HepG2 (cell line): ENCODE measurements around the gene CCSER2. TPM values are rescaled to one million over a fixed set of nuclear protein-coding genes. Genes with fewer than 3 reads are reported as not detected.

Source experiments
- ATAC-seq: fragments of 200-7000 bp; cut with Tn5 transposase; 3 replicates; pipeline ENCODE4 v1.9.1; 2020; ENCODE audit warnings: mild to moderate bottlenecking, moderate library complexity
- BruUV-seq: library from RNA; stranded (reverse); fragments of 400-500 nt; replicated peaks from 2 replicates; lab custom pipeline; 2021; lab: Mats Ljungman, UMichigan
- CTCF ChIA-PET: fragments of 300-600 bp; formaldehyde crosslinking; extraction: SDS; loops from one replicate; lab custom pipeline; 2021; ENCODE audit warnings: low total read pairs, inconsistent platforms, low intra/inter-chr PET ratio; lab: Yijun Ruan, JAX
- POLR2A ChIA-PET: fragments of 350-600 bp; sonication (Branson Sonifier 250); formaldehyde crosslinking; loops from one replicate; lab custom pipeline; 2020; ENCODE audit warnings: antibody characterized with exemption, inconsistent platforms; lab: Yijun Ruan, JAX
- DNase-seq: peaks from one replicate; pipeline ENCODE4 v3.0.0-alpha.2; 2015; ENCODE audit warnings: low spot score
- FAIRE-seq: peaks from 3 replicates; lab custom pipeline; 2011; peaks lifted over from hg19 to GRCh38; lab: Jason Lieb, UNC
- H2AFZ ChIP-seq: one replicate; pipeline ENCODE4 v1.6.1; 2011; ENCODE audit warnings: low read length, inconsistent platforms
- H3K27ac ChIP-seq: fragments of 300-600 bp; 3 replicates; pipeline ENCODE4 v1.8.0; 2011; ENCODE audit warnings: mixed run types, mild to moderate bottlenecking, mixed read lengths, low read length, inconsistent platforms; ENCODE audit not compliant: insufficient read depth; ENCODE audit errors: extremely low read length
- H3K27me3 ChIP-seq, 2 experiments: fragments of 200-600 bp in 1 of 2; 2 replicates in 1 of 2; 3 replicates in 1 of 2; pipeline versions ENCODE4 v1.6.0 to v1.8.0; 2011; ENCODE audit warnings: low read length in 2 of 2, mild to moderate bottlenecking in 2 of 2, moderate library complexity in 2 of 2, inconsistent platforms in 1 of 2; ENCODE audit not compliant: insufficient read depth in 2 of 2, control insufficient read depth in 1 of 2
- H3K36me3 ChIP-seq, 2 experiments: fragments of 200-600 bp in 1 of 2; replicated peaks in 1 of 2; 2 replicates in 1 of 2; 3 replicates in 1 of 2; pipeline versions ENCODE4 v1.5.1 to v1.8.0; 2011; ENCODE audit warnings: low read length in 2 of 2, inconsistent platforms in 1 of 2; ENCODE audit not compliant: insufficient read depth in 2 of 2, control insufficient read depth in 1 of 2
- H3K4me1 ChIP-seq: 2 replicates; pipeline ENCODE4 v1.5.1; 2012; ENCODE audit warnings: low read length, inconsistent platforms; ENCODE audit not compliant: insufficient read depth
- H3K4me2 ChIP-seq: 2 replicates; pipeline ENCODE4 v1.6.0; 2011; ENCODE audit warnings: low read depth, low read length, inconsistent platforms
- H3K4me3 ChIP-seq, 3 experiments: fragments of 200-600 bp in 1 of 3; sonication (generic), shearing (Covaris generic) in 1 of 3; replicated peaks in 1 of 3; 2 replicates each; pipeline ENCODE4 v1.5.1; 2011 to 2016; ENCODE audit warnings: low read length in 3 of 3, inconsistent platforms in 2 of 3, low read depth in 2 of 3, mild to moderate bottlenecking in 2 of 3, control low read depth in 1 of 3, mixed read lengths in 1 of 3; ENCODE audit not compliant: insufficient read depth in 1 of 3
- H3K79me2 ChIP-seq: one replicate; pipeline ENCODE4 v1.6.1; 2011; ENCODE audit warnings: low read length, inconsistent platforms; ENCODE audit not compliant: insufficient read depth
- H3K9ac ChIP-seq: 2 replicates; pipeline ENCODE4 v1.6.0; 2011; ENCODE audit warnings: mild to moderate bottlenecking, low read depth, low read length, inconsistent platforms; ENCODE audit not compliant: insufficient read depth
- H3K9me3 ChIP-seq: 2 replicates; pipeline ENCODE4 v1.5.1; 2012; ENCODE audit warnings: mild to moderate bottlenecking, low read length
- H4K20me1 ChIP-seq: 2 replicates; pipeline ENCODE4 v1.6.0; 2011; ENCODE audit warnings: inconsistent platforms, mild to moderate bottlenecking, low read length, moderate library complexity; ENCODE audit not compliant: insufficient read depth
- ELF3 ChIP-seq: IDR thresholded peaks from 2 replicates; pipeline ENCODE4 v1.6.1; 2016; ENCODE audit warnings: missing genetic modification reagents, missing compliant biosample characterization
- FOXJ3 ChIP-seq: sonication (generic); formaldehyde crosslinking; IDR thresholded peaks from 2 replicates; pipeline ENCODE4 v1.4.0; 2020; ENCODE audit warnings: missing genetic modification reagents, mild to moderate bottlenecking, borderline replicate concordance
- MIXL1 ChIP-seq: IDR thresholded peaks from 2 replicates; pipeline ENCODE4 v1.6.1; 2016
- MTA3 ChIP-seq: sonication (generic); formaldehyde crosslinking; IDR thresholded peaks from 2 replicates; pipeline ENCODE4 v1.4.0; 2020; ENCODE audit warnings: missing genetic modification reagents
- NRL ChIP-seq: sonication (generic); formaldehyde crosslinking; IDR thresholded peaks from 2 replicates; pipeline ENCODE4 v1.5.0; 2020; ENCODE audit warnings: missing genetic modification reagents, mild to moderate bottlenecking, moderate library complexity, borderline replicate concordance
- ONECUT2 ChIP-seq: sonication (generic); formaldehyde crosslinking; IDR thresholded peaks from 2 replicates; pipeline ENCODE4 v1.4.0; 2020; ENCODE audit warnings: missing genetic modification reagents
- RAD21 ChIP-seq: fragments of 450-650 bp; formaldehyde crosslinking; IDR thresholded peaks from 2 replicates; pipeline ENCODE4 v1.5.0; 2020; ENCODE audit warnings: mild to moderate bottlenecking
- RFXAP ChIP-seq: sonication (generic); formaldehyde crosslinking; IDR thresholded peaks from 2 replicates; pipeline ENCODE4 v1.4.0; 2020; ENCODE audit warnings: missing genetic modification reagents, borderline replicate concordance
- SALL1 ChIP-seq: sonication (generic); formaldehyde crosslinking; IDR thresholded peaks from 2 replicates; pipeline ENCODE4 v1.8.0; 2022; ENCODE audit warnings: mild to moderate bottlenecking, missing genetic modification reagents
- SMC3 ChIP-seq: IDR thresholded peaks from 2 replicates; pipeline ENCODE4 v1.6.1; 2011; ENCODE audit warnings: low read length, improper control_type of control experiment
- STAG1 ChIP-seq: sonication (generic); formaldehyde crosslinking; IDR thresholded peaks from 2 replicates; pipeline ENCODE4 v1.4.0; 2020; ENCODE audit warnings: missing genetic modification reagents
- ZFAT ChIP-seq: sonication (generic); formaldehyde crosslinking; conservative IDR thresholded peaks from 2 replicates; pipeline ENCODE4 v1.8.1; 2023; ENCODE audit warnings: missing genetic modification reagents, inconsistent platforms
- ZMYM4 ChIP-seq: sonication (generic); formaldehyde crosslinking; IDR thresholded peaks from 2 replicates; pipeline ENCODE4 v1.8.1; 2023; ENCODE audit warnings: mild to moderate bottlenecking, missing genetic modification reagents
- ZNF451 ChIP-seq: sonication (generic); formaldehyde crosslinking; IDR thresholded peaks from 2 replicates; pipeline ENCODE4 v1.5.0; 2020; ENCODE audit warnings: mild to moderate bottlenecking, missing genetic modification reagents
- ZSCAN25 ChIP-seq: sonication (generic); formaldehyde crosslinking; IDR thresholded peaks from 2 replicates; pipeline ENCODE4 v1.8.0; 2022; ENCODE audit warnings: mild to moderate bottlenecking, missing genetic modification reagents
- WGBS: methylation state at CpG from one replicate; pipeline ENCODE4 v1.1.6; 2017; ENCODE audit warnings: low lambda C conversion rate; 5-methylcytosine and 5-hydroxymethylcytosine counted together
- in situ Hi-C: cut with HindIII; loops from 2 replicates; pipeline ENCODE4 v1.10.0; 2017; ENCODE audit warnings: low pct_unique_long_range_greater_than_20kb; ENCODE audit not compliant: extremely low pct_ligation_motif_present
- intact Hi-C: fragments of 100-400 bp; cut with micrococcal nuclease; formaldehyde crosslinking; loops from one replicate; pipeline ENCODE4 v1.10.0; 2022; ENCODE audit not compliant: unreplicated experiment
- polyA plus RNA-seq, 8 experiments: library from polyadenylated mRNA; depleted of rRNA in 3 of 8; stranded (reverse) in 7 of 8; unstranded in 1 of 8; fragments of >200 nt; fragmentation: Illumina TruSeq in 4 of 8; extraction: Trizol in 4 of 8; gene quantifications; 2 replicates each; pipeline versions ENCODE4 v1.2.1 to v1.2.3, GENCODE V29; 2011 to 2016; ENCODE audit warnings: low read depth in 4 of 8, missing spikeins in 1 of 8, mixed read lengths in 1 of 8; ENCODE audit not compliant: insufficient read depth in 1 of 8
- total RNA-seq, 5 experiments: library from RNA; depleted of rRNA; stranded (reverse); fragments of >200 nt; fragmentation: Illumina TruSeq; extraction: Trizol; gene quantifications; 2 replicates each; pipeline ENCODE4 v1.2.3, GENCODE V29; 2016; ENCODE audit warnings: low read depth in 1 of 5
- TF ChIP-seq, protein P1 (sequence below): sonication (generic); formaldehyde crosslinking; IDR thresholded peaks from 2 replicates; pipeline ENCODE4 v1.5.0; 2020; ENCODE audit warnings: mild to moderate bottlenecking, missing genetic modification reagents, moderate library complexity
- TF ChIP-seq, protein P2 (sequence below): sonication (generic); formaldehyde crosslinking; IDR thresholded peaks from 2 replicates; pipeline ENCODE4 v1.8.0; 2022; ENCODE audit warnings: mild to moderate bottlenecking, missing genetic modification reagents, moderate library complexity

Gene CCSER2
- total and polyA plus RNA-seq, 2 of the 13 experiments (the other 11 are each of a cell fraction or from before 2014, with no cell fraction given) = 13.3 to 17.2 TPM

DNA sequence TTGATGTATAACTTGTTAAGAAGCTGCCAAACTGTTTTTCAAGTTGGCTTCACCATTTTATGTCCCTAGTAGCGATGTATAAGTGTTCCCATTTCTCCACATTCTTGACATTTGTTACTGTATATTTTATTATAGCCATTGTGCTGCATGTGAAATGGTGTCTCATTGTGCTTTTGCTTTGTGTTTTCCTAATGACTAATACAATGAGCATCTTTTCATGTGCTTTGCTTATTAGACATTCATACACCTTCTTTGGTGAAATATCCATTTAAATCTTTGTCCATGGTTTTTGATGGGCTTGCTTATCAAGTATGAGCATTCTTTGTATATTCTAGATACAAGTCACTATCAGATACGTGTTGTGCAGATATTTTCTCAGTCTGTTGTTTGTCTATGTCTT, 203.0 kb downstream of the CCSER2 start (continued):
- no peak for TF ChIP-seq RFXAP (CRISPR knock-in tag)
- no peak for TF ChIP-seq ZFAT (CRISPR knock-in tag)
- TF ChIP-seq, protein P1, sequence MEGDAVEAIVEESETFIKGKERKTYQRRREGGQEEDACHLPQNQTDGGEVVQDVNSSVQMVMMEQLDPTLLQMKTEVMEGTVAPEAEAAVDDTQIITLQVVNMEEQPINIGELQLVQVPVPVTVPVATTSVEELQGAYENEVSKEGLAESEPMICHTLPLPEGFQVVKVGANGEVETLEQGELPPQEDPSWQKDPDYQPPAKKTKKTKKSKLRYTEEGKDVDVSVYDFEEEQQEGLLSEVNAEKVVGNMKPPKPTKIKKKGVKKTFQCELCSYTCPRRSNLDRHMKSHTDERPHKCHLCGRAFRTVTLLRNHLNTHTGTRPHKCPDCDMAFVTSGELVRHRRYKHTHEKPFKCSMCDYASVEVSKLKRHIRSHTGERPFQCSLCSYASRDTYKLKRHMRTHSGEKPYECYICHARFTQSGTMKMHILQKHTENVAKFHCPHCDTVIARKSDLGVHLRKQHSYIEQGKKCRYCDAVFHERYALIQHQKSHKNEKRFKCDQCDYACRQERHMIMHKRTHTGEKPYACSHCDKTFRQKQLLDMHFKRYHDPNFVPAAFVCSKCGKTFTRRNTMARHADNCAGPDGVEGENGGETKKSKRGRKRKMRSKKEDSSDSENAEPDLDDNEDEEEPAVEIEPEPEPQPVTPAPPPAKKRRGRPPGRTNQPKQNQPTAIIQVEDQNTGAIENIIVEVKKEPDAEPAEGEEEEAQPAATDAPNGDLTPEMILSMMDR (CRISPR knock-in tag) = no peak
- no peak for TF ChIP-seq ELF3 (CRISPR knock-in tag)
- no peak for TF ChIP-seq MIXL1 (CRISPR knock-in tag)

DNA sequence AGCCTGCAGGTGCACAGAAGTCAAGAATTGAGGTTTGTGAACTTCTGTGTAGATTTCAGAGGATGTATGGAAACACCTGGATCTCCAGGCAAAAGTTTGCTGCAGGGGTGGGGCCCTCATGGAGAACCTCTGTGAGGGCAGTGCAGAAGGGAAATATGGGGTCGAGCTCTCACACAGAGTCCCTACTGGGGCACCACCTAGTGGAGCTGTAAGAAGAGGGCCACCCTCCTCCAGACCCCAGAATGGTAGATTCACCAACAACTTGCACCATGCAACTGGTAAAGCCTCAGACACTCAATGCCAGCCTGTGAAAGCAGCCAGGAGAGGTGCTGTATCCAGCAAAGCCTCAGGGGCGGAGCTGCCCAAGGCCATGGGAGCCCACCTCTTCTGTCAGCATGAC, 205.8 kb downstream of the CCSER2 start:
- Histone ChIP-seq H3K36me3 (no peaks in the 10 kb centered on the region), H3K27me3 (no peaks in the 10 kb centered on the region), H3K9me3 (no peaks in the 10 kb centered on the region), H3K4me1 (peaks cover 27% of the 10 kb centered on the region), H3K27ac (no peak overlapping the region), H3K4me2 (no peak overlapping the region), H4K20me1 (no peaks in the 10 kb centered on the region), H2AFZ (no peak overlapping the region), H3K79me2 (no peaks in the 10 kb centered on the region), H3K4me3 (no peak overlapping the region), H3K9ac (no peak overlapping the region)
- DNase-seq = no peak
- in situ Hi-C loops (loop anchor here (10.0 kb wide), 1 partner anchor 99 kb away; no protein-coding TSS in a partner anchor), intact Hi-C loops (loop anchor here (10.0 kb wide), 1 partner anchor 399 kb away; the partner anchor contains the start of gene GHITM)
- 46% methylated on average over 2 of the region's 2 CpGs for WGBS
- POLR2A ChIA-PET = no interaction called here
- no TSS peak for BruUV-seq
- ATAC-seq = no peak
- FAIRE-seq = no peak
- TF ChIP-seq SMC3 (peak; percentile 47), RFXAP (CRISPR knock-in tag) (no peak), STAG1 (CRISPR knock-in tag) (peak; percentile 72), NRL (CRISPR knock-in tag) (no peak), ZNF451 (CRISPR knock-in tag) (no peak), ONECUT2 (no peak), FOXJ3 (no peak), ZSCAN25 (0 out of 2 replicates have a peak, but pooled peaks have one; percentile 22), ZMYM4 (CRISPR knock-in tag) (peak; percentile 40; the same call in 1 of the 2 replicates), RAD21 (peak; percentile 48), MTA3 (CRISPR knock-in tag) (no peak), SALL1 (peak; percentile 26; the same call in 1 of the 2 replicates)
- TF ChIP-seq, protein P2, sequence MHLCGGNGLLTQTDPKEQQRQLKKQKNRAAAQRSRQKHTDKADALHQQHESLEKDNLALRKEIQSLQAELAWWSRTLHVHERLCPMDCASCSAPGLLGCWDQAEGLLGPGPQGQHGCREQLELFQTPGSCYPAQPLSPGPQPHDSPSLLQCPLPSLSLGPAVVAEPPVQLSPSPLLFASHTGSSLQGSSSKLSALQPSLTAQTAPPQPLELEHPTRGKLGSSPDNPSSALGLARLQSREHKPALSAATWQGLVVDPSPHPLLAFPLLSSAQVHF (CRISPR knock-in tag) = no peak
- TF ChIP-seq, protein P1 (CRISPR knock-in tag) = peak; percentile 66
- CTCF ChIA-PET = interaction anchor here (0.8 to 1.5 kb wide), 2 partner anchors 104 to 159 kb away, joined by 4 read pairs; no protein-coding TSS in a partner anchor
